ENCODE results near the gene TIGD6. TPM values are rescaled to one million over a fixed set of nuclear protein-coding genes. Genes with fewer than 3 reads are reported as not detected.
A peak's percentile ranks its signal among the peaks of the same experiment; 100 is the strongest.
"Not testable (repeated sequence)": the region's sequence is repeated elsewhere in the genome, so short reads cannot be mapped to it uniquely, and the experiment has no call there.

TIGD6 gene
- total RNA-seq, 2 donors from 2014 or later: 2.6 to 4.0 TPM

DNA sequence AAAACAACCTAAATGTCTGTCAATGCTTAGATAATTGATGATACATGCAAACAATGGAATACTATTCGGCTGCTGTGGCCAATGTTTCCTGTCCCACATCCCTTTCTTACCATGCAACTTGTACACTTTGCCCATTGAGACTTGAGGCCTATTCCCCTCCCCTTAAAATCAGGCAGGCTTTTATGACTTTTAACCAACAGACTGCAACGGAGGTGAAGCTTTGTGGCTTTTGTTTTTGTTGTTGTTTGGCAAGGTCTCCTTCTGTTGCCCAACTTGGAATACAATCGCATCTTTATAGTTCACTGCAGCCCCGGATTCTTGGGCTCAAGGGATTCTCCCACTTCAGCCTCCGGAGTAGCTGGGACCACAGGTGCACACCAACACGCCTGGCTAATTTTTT lies 45.7 kb downstream of the TIGD6 start:
- intact Hi-C loops (cut with DNase I, micrococcal nuclease): no loop called here
- DNase-seq: no peak
- no peak for ATAC-seq

DNA sequence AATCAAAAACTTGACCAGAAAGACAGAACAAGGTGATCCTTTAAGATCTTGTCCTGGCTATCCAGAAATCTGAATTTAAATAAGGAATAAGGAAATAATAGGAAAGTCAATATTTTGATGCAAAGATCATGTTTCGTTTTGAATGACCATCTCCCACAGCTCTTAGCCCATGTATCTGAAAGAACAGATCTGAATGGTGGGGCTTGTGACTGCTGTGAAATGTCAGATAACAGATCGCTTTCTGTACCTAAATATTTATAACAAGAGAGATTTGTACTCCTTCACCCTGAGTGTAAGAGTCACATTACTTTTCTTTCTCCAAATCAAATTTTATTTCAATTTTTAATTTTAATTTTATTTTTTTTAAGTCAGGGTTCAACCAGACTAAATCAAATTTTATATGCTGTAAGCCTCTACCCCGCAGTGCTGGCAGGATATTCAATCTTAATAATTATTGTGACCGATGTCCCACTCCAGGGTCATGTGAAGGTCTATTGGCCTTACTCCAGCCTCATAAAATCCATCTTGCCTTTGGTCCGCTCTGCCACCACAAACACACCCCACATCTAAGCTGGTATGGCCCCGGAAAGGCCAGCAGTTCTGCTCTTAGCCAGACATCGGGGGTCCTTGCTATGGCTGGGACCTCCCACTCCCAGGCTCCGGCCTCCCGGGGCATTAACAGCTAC lies 46.9 kb downstream of the TIGD6 start:
- no peak for ATAC-seq
- DNase-seq: no peak
- intact Hi-C loops (cut with DNase I, micrococcal nuclease): no loop called here

DNA sequence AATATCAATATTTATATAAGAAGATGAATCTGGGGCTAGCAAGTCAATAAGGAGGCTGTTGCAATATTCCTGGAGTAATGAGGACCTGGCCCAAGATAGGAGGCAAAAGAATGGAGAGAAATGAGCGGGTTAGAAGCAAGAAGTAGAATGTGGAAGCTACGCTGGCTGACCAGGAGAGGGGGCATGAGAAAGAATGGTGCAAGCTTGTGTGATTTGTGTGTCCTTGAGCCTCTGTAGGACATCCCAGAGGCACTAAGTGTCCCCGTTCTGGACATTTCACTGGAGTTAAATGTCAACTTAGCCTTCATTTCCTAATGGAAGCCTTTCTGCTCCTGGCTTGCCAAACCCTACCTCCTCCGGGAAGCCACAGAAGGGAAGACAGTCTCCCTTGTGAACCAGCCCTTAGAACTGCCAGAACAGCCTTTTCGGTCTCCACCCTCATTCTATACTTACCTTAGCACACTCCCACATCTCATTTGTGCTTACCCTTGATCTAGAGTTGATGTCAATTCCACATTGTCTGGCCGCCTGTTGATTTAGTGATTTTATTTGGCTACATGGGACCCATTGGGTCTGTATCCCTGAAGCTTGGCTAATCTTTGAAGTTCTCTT lies 49.2 kb downstream of the TIGD6 start:
- ATAC-seq (peak; percentile 77), DNase-seq (no peak)
- intact Hi-C loops (cut with DNase I, micrococcal nuclease): no loop called here

DNA sequence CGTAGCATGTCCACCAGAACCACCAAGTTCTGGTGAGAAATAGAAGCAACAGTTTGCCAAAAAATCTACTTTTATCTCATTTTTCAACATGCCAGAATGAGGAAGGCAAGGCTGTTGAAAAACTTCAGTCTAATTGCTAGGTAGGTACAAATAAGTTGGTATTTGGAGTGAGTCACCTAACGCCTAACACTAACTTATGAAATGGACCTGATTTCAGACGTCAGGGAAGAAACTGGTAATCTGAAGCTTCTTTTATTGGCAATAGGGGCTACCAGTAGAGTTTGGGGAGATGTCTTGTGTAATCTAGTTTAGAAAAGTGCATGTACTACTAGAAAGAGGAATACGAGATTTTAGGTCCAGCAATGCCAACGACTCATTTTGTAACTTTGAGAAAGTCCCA lies 51.5 kb downstream of the TIGD6 start:
- DNase-seq (no peak), ATAC-seq (no peak)
- intact Hi-C loops (cut with DNase I, micrococcal nuclease): no loop called here

DNA sequence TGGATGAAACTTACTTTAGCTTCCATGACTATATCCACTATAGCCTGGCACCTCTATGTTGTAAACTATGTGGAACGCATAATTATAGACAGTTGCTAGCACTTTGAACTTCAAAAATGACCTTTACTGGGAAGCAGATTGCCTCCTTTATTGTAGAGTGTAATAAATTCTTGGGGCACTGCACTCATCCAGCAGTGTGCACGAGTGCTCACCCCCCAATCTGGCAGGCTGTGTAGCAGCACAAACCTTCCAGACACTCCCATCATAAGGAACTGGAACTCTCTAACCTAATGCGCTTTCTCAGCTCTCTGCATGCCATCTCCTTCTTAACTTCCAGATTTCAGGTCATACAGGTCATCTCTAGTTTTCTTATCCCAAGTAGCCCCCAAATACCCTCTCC lies 54.3 kb downstream of the TIGD6 start:
- ATAC-seq: peak; percentile 92
- DNase-seq: peak; percentile 66 to 88
- intact Hi-C loops (cut with DNase I, micrococcal nuclease): no loop called here

DNA sequence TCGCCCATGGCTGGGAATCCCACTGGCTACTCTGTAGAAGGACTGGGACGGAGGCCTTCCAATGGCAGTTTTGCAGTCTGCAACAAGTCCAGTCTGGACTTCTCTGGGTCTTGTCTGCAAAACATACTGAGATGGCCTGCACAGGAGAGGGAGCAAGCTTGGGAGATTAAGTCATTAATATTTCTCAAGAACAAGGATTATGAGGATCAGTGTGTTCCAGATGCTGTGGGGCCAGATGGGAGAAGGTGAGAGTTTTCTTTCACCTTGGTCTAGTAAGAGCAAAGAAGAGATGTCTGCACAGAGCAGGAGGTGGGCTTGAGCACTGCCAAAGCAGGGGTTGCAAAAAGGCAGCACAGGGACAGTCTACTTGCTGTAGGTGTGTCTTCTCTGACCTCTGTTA lies 55.8 kb downstream of the TIGD6 start, which contains the start of gene PDE6A:
TSS of gene PDE6A (minus strand) at position 128 of the 400 bp plus-strand sequence. CDS start at position 8, 120 bp downstream.
- DNase-seq (no peak), ATAC-seq (no peak)
- intact Hi-C loops (cut with DNase I, micrococcal nuclease): no loop called here

DNA sequence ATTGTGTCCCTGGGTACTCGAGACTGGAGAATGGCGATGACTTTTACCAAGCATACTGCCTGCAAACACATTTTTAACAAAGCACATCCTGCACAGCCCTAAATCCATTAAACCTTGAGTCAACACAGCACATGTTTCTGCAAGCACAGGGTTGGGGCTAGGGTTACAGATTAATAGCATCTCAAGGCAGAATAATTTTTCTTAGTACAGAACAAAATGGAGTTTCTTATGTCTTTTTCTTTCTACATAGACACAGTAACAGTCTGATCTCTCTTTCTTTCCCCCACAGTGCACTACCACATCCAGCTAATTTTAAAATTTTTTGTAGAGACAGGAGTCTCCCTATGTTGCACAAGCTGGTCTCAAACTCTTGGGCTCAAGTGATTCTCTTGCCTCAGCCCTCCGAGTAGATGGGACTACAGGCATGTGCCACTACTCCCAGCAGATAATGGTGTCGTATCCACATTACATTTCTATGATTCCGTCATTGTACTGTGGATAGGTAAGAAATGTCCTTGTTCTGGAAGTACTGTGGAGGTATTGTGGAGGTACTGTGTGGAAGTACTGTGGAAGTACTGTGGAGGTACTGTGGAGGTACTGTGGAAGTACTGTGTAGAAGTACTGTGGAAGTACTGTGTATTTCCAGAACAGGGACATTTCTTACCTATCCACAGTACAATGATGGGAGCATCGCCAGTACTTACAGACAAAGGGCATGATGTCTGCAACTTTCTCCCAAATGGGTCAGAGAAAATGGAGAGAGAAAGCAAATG lies 57.1 kb downstream of the TIGD6 start:
- intact Hi-C loops (cut with DNase I, micrococcal nuclease); DNase-seq; ATAC-seq: not testable (repeated sequence)

Other genes starting within 250 kb of the TIGD6 start
- gene PDE6A, start 55.9 kb downstream of the TIGD6 start, total RNA-seq: 1 to 10 TPM; 4.2 to 4.7 TPM
- 1,000 to 10,000 TPM in 1 of 2 donors, 100 to 1,000 TPM in 1; 940 to 1,067 TPM for gene SLC26A2, start 39.9 kb downstream of the TIGD6 start, total RNA-seq
- 10 to 100 TPM; 22.2 to 34.0 TPM for gene HMGXB3, start 85 bp upstream of the TIGD6 start, total RNA-seq
- gene CSF1R, start 85.9 kb upstream of the TIGD6 start, total RNA-seq: 10 to 100 TPM in 1 of 2 donors, 1 to 10 TPM in 1; 6.9 to 32.2 TPM
- 10 to 100 TPM; 14.2 to 26.0 TPM for gene PDGFRB, start 155.2 kb upstream of the TIGD6 start, total RNA-seq
- gene CDX1, start 166.1 kb upstream of the TIGD6 start, total RNA-seq: 100 to 1,000 TPM; 323 to 423 TPM
- 10 to 100 TPM; 13.2 to 30.4 TPM for gene SLC6A7, start 189.4 kb upstream of the TIGD6 start, total RNA-seq

Data from left colon (tissue), 2 donors.